IMR-90 (cell line): ENCODE measurements around the gene RHEX. TPM values are rescaled to one million over a fixed set of nuclear protein-coding genes. Genes with fewer than 3 reads are reported as not detected.

ENCODE experiments used
- ATAC-seq: fragments of 200-7000 bp; cut with Tn5 transposase; 2 replicates; pipeline ENCODE4 v1.9.1; 2020; ENCODE audit warnings: low read depth, mild to moderate bottlenecking, moderate library complexity
- BruUV-seq: library from RNA; stranded (reverse); fragments of 400-500 nt; replicated peaks from 2 replicates; lab custom pipeline; 2021; lab: Mats Ljungman, UMichigan
- CTCF ChIA-PET: fragments of 300-600 bp; formaldehyde crosslinking; extraction: SDS; loops from one replicate; lab custom pipeline; 2021; ENCODE audit warnings: antibody characterized with exemption; lab: Yijun Ruan, JAX
- POLR2A ChIA-PET: fragments of 300-600 bp; sonication (Branson Sonifier 250); formaldehyde crosslinking; loops from one replicate; lab custom pipeline; 2022; ENCODE audit warnings: antibody characterized with exemption; ENCODE audit not compliant: unreplicated experiment; lab: Charles Lee
- DNase-seq: peaks from one replicate; pipeline ENCODE4 v3.0.0; 2013
- H2AFZ ChIP-seq: replicated peaks from 2 replicates; pipeline ENCODE3; 2013; ENCODE audit warnings: low read length, mild to moderate bottlenecking; ENCODE audit not compliant: poor library complexity
- H2AK5ac ChIP-seq: 2 replicates; pipeline ENCODE4 v1.6.1; 2013; ENCODE audit warnings: low read depth, low read length, inconsistent platforms
- H2AK9ac ChIP-seq: replicated peaks from 2 replicates; pipeline ENCODE3; 2013; ENCODE audit warnings: mild to moderate bottlenecking, low read depth, low read length, moderate library complexity; ENCODE audit not compliant: poor library complexity
- H2BK120ac ChIP-seq: 2 replicates; pipeline ENCODE4 v1.6.1; 2013; ENCODE audit warnings: low read depth, low read length, inconsistent platforms
- H2BK15ac ChIP-seq: 3 replicates; pipeline ENCODE4 v1.6.1; 2013; ENCODE audit warnings: low read depth, low read length, inconsistent platforms
- H2BK20ac ChIP-seq: 2 replicates; pipeline ENCODE4 v1.6.1; 2013; ENCODE audit warnings: low read depth, mild to moderate bottlenecking, inconsistent platforms, low read length, moderate library complexity
- H2BK5ac ChIP-seq: 2 replicates; pipeline ENCODE4 v1.6.1; 2013; ENCODE audit warnings: mild to moderate bottlenecking, low read depth, low read length, inconsistent platforms; ENCODE audit not compliant: poor library complexity, severe bottlenecking
- H3K14ac ChIP-seq: replicated peaks from 2 replicates; pipeline ENCODE4 v1.6.1; 2013; ENCODE audit warnings: low read depth, low read length, inconsistent platforms
- H3K18ac ChIP-seq: 2 replicates; pipeline ENCODE4 v1.6.1; 2013; ENCODE audit warnings: low read depth, low read length, control low read depth
- H3K23ac ChIP-seq: 2 replicates; pipeline ENCODE4 v1.6.1; 2013; ENCODE audit warnings: low read depth, low read length, inconsistent platforms
- H3K27ac ChIP-seq: 2 replicates; pipeline ENCODE4 v1.5.1; 2013; ENCODE audit warnings: mild to moderate bottlenecking, control low read depth, low read length; ENCODE audit not compliant: insufficient read depth
- H3K27me3 ChIP-seq: 2 replicates; pipeline ENCODE4 v1.6.1; 2013; ENCODE audit warnings: low read length; ENCODE audit not compliant: control insufficient read depth, insufficient read depth
- H3K36me3 ChIP-seq: 2 replicates; pipeline ENCODE4 v1.6.1; 2013; ENCODE audit warnings: low read length, mixed read lengths; ENCODE audit not compliant: control insufficient read depth, insufficient read depth
- H3K4ac ChIP-seq: 2 replicates; pipeline ENCODE4 v1.6.1; 2013; ENCODE audit warnings: low read depth, low read length, inconsistent platforms
- H3K4me1 ChIP-seq: 2 replicates; pipeline ENCODE4 v1.6.1; 2013; ENCODE audit warnings: low read length, mixed read lengths; ENCODE audit not compliant: control insufficient read depth, insufficient read depth
- H3K4me2 ChIP-seq: 2 replicates; pipeline ENCODE4 v1.6.1; 2013; ENCODE audit warnings: low read depth, mild to moderate bottlenecking, control low read depth, low read length, moderate library complexity
- H3K4me3 ChIP-seq: 2 replicates; pipeline ENCODE4 v1.5.1; 2013; ENCODE audit warnings: low read depth, mild to moderate bottlenecking, control low read depth, low read length, moderate library complexity; ENCODE audit not compliant: insufficient read depth
- H3K56ac ChIP-seq: 2 replicates; pipeline ENCODE4 v1.6.1; 2013; ENCODE audit warnings: low read length, inconsistent platforms; ENCODE audit not compliant: insufficient read depth; ENCODE audit errors: extremely low read depth
- H3K79me1 ChIP-seq, 2 experiments: 2 replicates each; pipeline ENCODE4 v1.6.1; 2013; ENCODE audit warnings: low read length in 2 of 2, inconsistent platforms in 1 of 2, low read depth in 1 of 2
- H3K9ac ChIP-seq: 2 replicates; pipeline ENCODE4 v1.6.1; 2013; ENCODE audit warnings: low read depth, low read length, control low read depth
- H3K9me1 ChIP-seq: 2 replicates; pipeline ENCODE4 v1.6.1; 2013; ENCODE audit warnings: low read length, inconsistent platforms; ENCODE audit not compliant: insufficient read depth
- H3K9me3 ChIP-seq: 2 replicates; pipeline ENCODE4 v1.6.1; 2013; ENCODE audit warnings: low read length; ENCODE audit not compliant: control insufficient read depth, insufficient read depth
- H4K20me1 ChIP-seq: 2 replicates; pipeline ENCODE4 v1.6.1; 2013; ENCODE audit warnings: low read length, inconsistent platforms; ENCODE audit not compliant: insufficient read depth
- H4K5ac ChIP-seq: 2 replicates; pipeline ENCODE4 v1.6.1; 2013; ENCODE audit warnings: mild to moderate bottlenecking, low read depth, low read length, control low read depth
- H4K8ac ChIP-seq, 2 experiments: 2 replicates each; pipeline ENCODE4 v1.6.1; 2013; ENCODE audit warnings: low read depth in 2 of 2, low read length in 2 of 2, control low read depth in 1 of 2, inconsistent platforms in 1 of 2
- H4K91ac ChIP-seq: 2 replicates; pipeline ENCODE4 v1.6.1; 2013; ENCODE audit warnings: low read depth, low read length, inconsistent platforms; ENCODE audit not compliant: insufficient read depth
- BHLHE40 ChIP-seq: fragments of 150-350 bp; IDR thresholded peaks from 2 replicates; pipeline ENCODE4 v1.6.1; 2016; ENCODE audit warnings: mild to moderate bottlenecking, low read depth, low read length
- CEBPB ChIP-seq: IDR thresholded peaks from 2 replicates; pipeline ENCODE4 v1.6.1; 2012; ENCODE audit warnings: low read depth, low read length, improper control_type of control experiment
- CHD1 ChIP-seq: IDR thresholded peaks from 2 replicates; pipeline ENCODE4 v1.6.1; 2012; ENCODE audit warnings: low read depth, low read length, improper control_type of control experiment
- ELK1 ChIP-seq: fragments of 150-350 bp; IDR thresholded peaks from 2 replicates; pipeline ENCODE4 v1.6.1; 2016; ENCODE audit warnings: low read depth, mild to moderate bottlenecking, low read length, moderate library complexity, borderline replicate concordance
- FOS ChIP-seq: fragments of 150-350 bp; IDR thresholded peaks from 2 replicates; pipeline ENCODE4 v1.6.1; 2016; ENCODE audit warnings: low read depth, low read length
- MAFK ChIP-seq: IDR thresholded peaks from 2 replicates; pipeline ENCODE4 v1.6.1; 2012; ENCODE audit warnings: low read depth, low read length, improper control_type of control experiment
- MXI1 ChIP-seq: IDR thresholded peaks from 2 replicates; pipeline ENCODE4 v1.6.1; 2012; ENCODE audit warnings: low read depth, mild to moderate bottlenecking, low read length, moderate library complexity, borderline replicate concordance
- NFE2L2 ChIP-seq: fragments of 150-350 bp; IDR thresholded peaks from 2 replicates; pipeline ENCODE4 v1.6.1; 2016; ENCODE audit warnings: low read depth, mild to moderate bottlenecking, low read length
- POLR2A ChIP-seq: IDR thresholded peaks from 2 replicates; pipeline ENCODE4 v1.6.1; 2012; ENCODE audit warnings: mild to moderate bottlenecking, low read depth, low read length
- RAD21 ChIP-seq: IDR thresholded peaks from 2 replicates; pipeline ENCODE4 v1.6.1; 2012; ENCODE audit warnings: low read length, improper control_type of control experiment
- RCOR1 ChIP-seq: IDR thresholded peaks from 2 replicates; pipeline ENCODE4 v1.6.1; 2012; ENCODE audit warnings: mild to moderate bottlenecking, low read length, improper control_type of control experiment; ENCODE audit not compliant: insufficient replicate concordance
- RFX5 ChIP-seq: IDR thresholded peaks from 2 replicates; pipeline ENCODE4 v1.8.0; 2012; ENCODE audit warnings: low read depth, mild to moderate bottlenecking, low read length, moderate library complexity
- WGBS, 2 experiments: methylation state at CpG; one replicate each; pipeline versions ENCODE4 v1.1.5 to v1.1.7; 2013; ENCODE audit warnings: missing lambda C conversion rate in 2 of 2; ENCODE audit not compliant: insufficient read length in 1 of 2; ENCODE audit errors: extremely low coverage in 2 of 2; 5-methylcytosine and 5-hydroxymethylcytosine counted together
- dilution Hi-C: fragments of 300-500 bp; cut with HindIII; formaldehyde crosslinking; loops from one replicate; pipeline ENCODE4 v1.14.3; 2018; ENCODE audit warnings: low sequenced_read_pairs; ENCODE audit not compliant: unreplicated experiment
- in situ Hi-C: fragments of 300-500 bp; cut with MboI; formaldehyde crosslinking; loops from 3 replicates; pipeline ENCODE4 v1.14.3; 2019; ENCODE audit warnings: low sequenced_read_pairs, inconsistent platforms, mixed read lengths
- intact Hi-C: fragments of 100-400 bp; cut with micrococcal nuclease; formaldehyde crosslinking; loops from 2 replicates; pipeline ENCODE4 v1.10.0; 2022
- polyA plus RNA-seq, 3 experiments: library from polyadenylated mRNA; depleted of rRNA; stranded (reverse); fragments of >200 nt; gene quantifications; 2 replicates each; pipeline ENCODE4 v1.2.3, GENCODE V29; 2012; ENCODE audit warnings: low replicate concordance in 1 of 3
- total RNA-seq: library from RNA; depleted of rRNA; stranded (reverse); fragments of >200 nt; gene quantifications from 2 replicates; pipeline ENCODE4 v1.2.3, GENCODE V29; 2012
- TF ChIP-seq, protein P1 (sequence below): fragments of 150-350 bp; IDR thresholded peaks from 2 replicates; pipeline ENCODE4 v1.6.1; 2017; ENCODE audit warnings: mild to moderate bottlenecking, antibody characterized with exemption, low read length, low read depth
- TF ChIP-seq, protein P2 (sequence below): conservative IDR thresholded peaks from 2 replicates; pipeline ENCODE4 v1.5.1; 2012; ENCODE audit warnings: mild to moderate bottlenecking, low read depth, low read length, improper control_type of control experiment

The RHEX gene
- total and polyA plus RNA-seq, 2 of the 4 experiments (the other 2 are of a cell fraction), result not detected

DNA sequence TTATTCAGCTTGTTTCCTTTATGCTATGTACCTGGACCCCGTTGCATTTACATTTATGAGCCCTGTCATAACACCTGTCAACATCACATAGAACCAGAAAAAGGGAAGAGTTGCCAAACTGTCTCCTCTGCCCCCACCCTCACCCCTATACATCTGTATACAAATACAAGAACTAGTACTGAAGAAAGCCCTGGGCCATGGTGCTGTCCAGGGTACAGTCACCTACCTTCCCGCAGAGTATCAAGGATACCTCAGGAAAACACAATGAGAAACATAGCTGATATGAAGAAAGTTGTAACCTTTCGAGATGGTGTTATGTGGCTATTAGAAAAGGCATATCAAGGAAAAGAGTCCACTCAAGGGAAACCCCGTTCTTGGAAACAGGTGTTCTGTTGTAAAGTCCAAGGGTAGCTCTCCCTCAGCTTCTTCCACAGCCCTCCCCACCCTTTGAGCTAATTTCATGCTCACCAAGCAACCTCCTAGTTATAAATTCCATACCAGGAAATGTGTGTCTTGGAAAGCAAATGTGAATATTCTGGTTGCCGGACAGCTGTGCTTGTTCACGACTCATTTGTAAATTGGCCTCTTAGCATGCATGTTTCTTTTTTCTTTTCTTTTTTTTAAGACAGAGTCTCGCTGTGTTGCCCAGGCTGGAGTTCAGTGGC lies 80.9 kb downstream of the RHEX start:
- Histone ChIP-seq H3K18ac (no peak overlapping the region), H2BK20ac (no peak overlapping the region), H3K23ac (no peak overlapping the region), H3K4me3 (no peak overlapping the region), H3K9me3 (peaks cover 2% of the 10 kb centered on the region; the same call in 1 of the 2 replicates), H4K5ac (no peak overlapping the region), H2BK5ac (no peak overlapping the region), H3K4me1 (no peaks in the 10 kb centered on the region), H3K4me2 (no peak overlapping the region), H2BK120ac (no peak overlapping the region), H4K20me1 (no peaks in the 10 kb centered on the region), H2AK9ac (no peak overlapping the region), H2AK5ac (no peak overlapping the region), H3K36me3 (no peaks in the 10 kb centered on the region), H3K27ac (no peak overlapping the region), H3K9me1 (no peaks in the 10 kb centered on the region), H3K9ac (no peak overlapping the region), H3K79me1 (no peaks in the 10 kb centered on the region), H3K14ac (no peak overlapping the region), H3K4ac (no peak overlapping the region), H2AFZ (no peak overlapping the region), H2BK15ac (no peak overlapping the region), H4K91ac (no peak overlapping the region), H3K56ac (no peak overlapping the region), H3K27me3 (peaks cover 50% of the 10 kb centered on the region), H4K8ac (no peak overlapping the region)
- intact Hi-C loops (no loop called here), dilution Hi-C loops (no loop called here), in situ Hi-C loops (no loop called here)
- TF ChIP-seq MAFK, result no peak
- no peak for TF ChIP-seq ELK1
- TF ChIP-seq CEBPB, result no peak
- no peak for TF ChIP-seq MXI1
- TF ChIP-seq, protein P1, sequence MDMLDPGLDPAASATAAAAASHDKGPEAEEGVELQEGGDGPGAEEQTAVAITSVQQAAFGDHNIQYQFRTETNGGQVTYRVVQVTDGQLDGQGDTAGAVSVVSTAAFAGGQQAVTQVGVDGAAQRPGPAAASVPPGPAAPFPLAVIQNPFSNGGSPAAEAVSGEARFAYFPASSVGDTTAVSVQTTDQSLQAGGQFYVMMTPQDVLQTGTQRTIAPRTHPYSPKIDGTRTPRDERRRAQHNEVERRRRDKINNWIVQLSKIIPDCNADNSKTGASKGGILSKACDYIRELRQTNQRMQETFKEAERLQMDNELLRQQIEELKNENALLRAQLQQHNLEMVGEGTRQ, result no peak
- TF ChIP-seq RFX5, result no peak
- TF ChIP-seq RAD21, result no peak
- no peak for TF ChIP-seq BHLHE40
- TF ChIP-seq RCOR1, result no peak
- TF ChIP-seq, protein P2, sequence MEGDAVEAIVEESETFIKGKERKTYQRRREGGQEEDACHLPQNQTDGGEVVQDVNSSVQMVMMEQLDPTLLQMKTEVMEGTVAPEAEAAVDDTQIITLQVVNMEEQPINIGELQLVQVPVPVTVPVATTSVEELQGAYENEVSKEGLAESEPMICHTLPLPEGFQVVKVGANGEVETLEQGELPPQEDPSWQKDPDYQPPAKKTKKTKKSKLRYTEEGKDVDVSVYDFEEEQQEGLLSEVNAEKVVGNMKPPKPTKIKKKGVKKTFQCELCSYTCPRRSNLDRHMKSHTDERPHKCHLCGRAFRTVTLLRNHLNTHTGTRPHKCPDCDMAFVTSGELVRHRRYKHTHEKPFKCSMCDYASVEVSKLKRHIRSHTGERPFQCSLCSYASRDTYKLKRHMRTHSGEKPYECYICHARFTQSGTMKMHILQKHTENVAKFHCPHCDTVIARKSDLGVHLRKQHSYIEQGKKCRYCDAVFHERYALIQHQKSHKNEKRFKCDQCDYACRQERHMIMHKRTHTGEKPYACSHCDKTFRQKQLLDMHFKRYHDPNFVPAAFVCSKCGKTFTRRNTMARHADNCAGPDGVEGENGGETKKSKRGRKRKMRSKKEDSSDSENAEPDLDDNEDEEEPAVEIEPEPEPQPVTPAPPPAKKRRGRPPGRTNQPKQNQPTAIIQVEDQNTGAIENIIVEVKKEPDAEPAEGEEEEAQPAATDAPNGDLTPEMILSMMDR, result no peak
- no peak for TF ChIP-seq CHD1
- no peak for TF ChIP-seq NFE2L2
- no peak for TF ChIP-seq POLR2A
- no peak for TF ChIP-seq FOS
- 80% methylated on average over 1 of the region's 7 CpGs; no CpG with 5 or more reads in 1 of the 2 experiments for WGBS, 2 experiments
- DNase-seq, result no peak
- CTCF ChIA-PET, result no interaction called here
- no TSS peak for BruUV-seq
- ATAC-seq, result no peak
- POLR2A ChIA-PET, result no interaction called here
